Measurements from ENCODE around the gene TRIM27.
"Not testable (repeated sequence)": the region's sequence is repeated elsewhere in the genome, so short reads cannot be mapped to it uniquely, and the experiment has no call there.

The TRIM27 gene

DNA sequence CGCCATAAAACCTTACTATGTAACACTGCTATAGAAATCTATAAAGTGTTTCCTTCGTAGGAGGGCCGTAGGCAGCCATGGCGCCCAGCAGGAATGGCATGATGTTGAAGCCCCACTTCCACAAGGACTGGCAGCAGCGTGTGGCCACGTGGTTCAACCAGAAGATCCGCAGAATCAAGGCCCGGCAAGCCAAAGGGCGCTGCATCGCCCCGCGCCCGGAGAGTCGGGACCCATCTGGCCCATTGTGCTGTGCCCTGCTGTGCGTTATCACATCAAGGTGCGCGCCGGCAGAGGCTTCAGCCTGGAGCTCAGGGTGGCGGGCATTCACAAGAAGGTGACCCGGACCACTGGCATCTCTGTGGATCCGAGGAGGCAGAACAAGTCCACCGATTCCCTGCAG, 62.4 kb downstream of the TRIM27 start:
- no peak for TF ChIP-seq EZH2 (IDR thresholded peaks at IDR 0.05; ENCODE audit: borderline replicate concordance, low read depth, low read length, severe bottlenecking)
- TF ChIP-seq, protein P1, sequence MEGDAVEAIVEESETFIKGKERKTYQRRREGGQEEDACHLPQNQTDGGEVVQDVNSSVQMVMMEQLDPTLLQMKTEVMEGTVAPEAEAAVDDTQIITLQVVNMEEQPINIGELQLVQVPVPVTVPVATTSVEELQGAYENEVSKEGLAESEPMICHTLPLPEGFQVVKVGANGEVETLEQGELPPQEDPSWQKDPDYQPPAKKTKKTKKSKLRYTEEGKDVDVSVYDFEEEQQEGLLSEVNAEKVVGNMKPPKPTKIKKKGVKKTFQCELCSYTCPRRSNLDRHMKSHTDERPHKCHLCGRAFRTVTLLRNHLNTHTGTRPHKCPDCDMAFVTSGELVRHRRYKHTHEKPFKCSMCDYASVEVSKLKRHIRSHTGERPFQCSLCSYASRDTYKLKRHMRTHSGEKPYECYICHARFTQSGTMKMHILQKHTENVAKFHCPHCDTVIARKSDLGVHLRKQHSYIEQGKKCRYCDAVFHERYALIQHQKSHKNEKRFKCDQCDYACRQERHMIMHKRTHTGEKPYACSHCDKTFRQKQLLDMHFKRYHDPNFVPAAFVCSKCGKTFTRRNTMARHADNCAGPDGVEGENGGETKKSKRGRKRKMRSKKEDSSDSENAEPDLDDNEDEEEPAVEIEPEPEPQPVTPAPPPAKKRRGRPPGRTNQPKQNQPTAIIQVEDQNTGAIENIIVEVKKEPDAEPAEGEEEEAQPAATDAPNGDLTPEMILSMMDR (IDR thresholded peaks at IDR 0.05; ENCODE audit: borderline replicate concordance, extremely low read depth, low read length, poor library complexity, severe bottlenecking) = no peak
- Histone ChIP-seq H3K9ac (ENCODE audit: low read depth, low read length) (no peak overlapping the region), H3K36me3 (ENCODE audit: insufficient read depth, low read length) (no peaks in the 10 kb centered on the region), H4K20me1 (ENCODE audit: insufficient read depth, low read length) (no peaks in the 10 kb centered on the region), H3K9me3 (ENCODE audit: insufficient read depth, low read length, severe bottlenecking) (peaks cover 3% of the 10 kb centered on the region), H3K4me3 (ENCODE audit: low read depth in 1 of 2, low read length in 2 of 2) (no peak overlapping the region), H3K79me2 (ENCODE audit: insufficient read depth, low read length) (no peaks in the 10 kb centered on the region), H3K27ac (ENCODE audit: low read length) (no peak overlapping the region), H2AFZ (ENCODE audit: low read depth, low read length) (no peak overlapping the region), H3K4me1 (ENCODE audit: insufficient read depth, low read length) (peaks cover 32% of the 10 kb centered on the region), H3K27me3 (ENCODE audit: insufficient read depth, low read length, poor library complexity) (no peaks in the 10 kb centered on the region), H3K4me2 (ENCODE audit: insufficient read depth, low read length) (no peak overlapping the region)
- ATAC-seq (ENCODE audit: insufficient read depth, low read depth) (no peak), DNase-seq (no peak)

DNA sequence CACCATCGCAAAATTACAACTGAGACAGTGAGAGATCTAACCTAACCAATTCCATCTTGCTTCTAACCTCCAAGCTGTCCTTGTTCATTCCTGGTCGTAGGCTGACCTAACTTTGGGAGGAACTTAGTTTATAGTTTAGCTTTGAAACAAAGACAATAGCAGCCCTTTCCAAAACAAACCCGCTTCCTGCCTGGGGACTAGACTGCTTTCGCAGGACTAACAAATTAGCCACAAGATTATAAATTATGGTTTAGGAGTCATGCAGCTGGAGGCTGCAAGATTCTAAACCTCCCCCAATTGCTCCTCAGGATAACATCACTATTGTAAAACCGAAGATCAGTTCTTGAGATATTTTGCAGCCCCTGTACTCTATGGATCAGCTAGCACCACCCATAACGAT, 63.2 kb downstream of the TRIM27 start:
- DNase-seq (no peak), ATAC-seq (ENCODE audit: insufficient read depth, low read depth) (no peak)
- Histone ChIP-seq H3K27me3 (ENCODE audit: insufficient read depth, low read length, poor library complexity) (no peaks in the 10 kb centered on the region), H3K79me2 (ENCODE audit: insufficient read depth, low read length) (no peaks in the 10 kb centered on the region), H3K9ac (ENCODE audit: low read depth, low read length) (no peak overlapping the region), H3K9me3 (ENCODE audit: insufficient read depth, low read length, severe bottlenecking) (peaks cover under 1% of the 10 kb centered on the region), H3K4me1 (ENCODE audit: insufficient read depth, low read length) (peaks cover 27% of the 10 kb centered on the region), H3K4me2 (ENCODE audit: insufficient read depth, low read length) (no peak overlapping the region), H3K4me3 (ENCODE audit: low read depth in 1 of 2, low read length in 2 of 2) (no peak overlapping the region), H2AFZ (ENCODE audit: low read depth, low read length) (no peak overlapping the region), H3K36me3 (ENCODE audit: insufficient read depth, low read length) (no peaks in the 10 kb centered on the region), H4K20me1 (ENCODE audit: insufficient read depth, low read length) (no peaks in the 10 kb centered on the region), H3K27ac (ENCODE audit: low read length) (no peak overlapping the region)
- no peak for TF ChIP-seq EZH2 (IDR thresholded peaks at IDR 0.05; ENCODE audit: borderline replicate concordance, low read depth, low read length, severe bottlenecking)
- TF ChIP-seq, protein P1 (IDR thresholded peaks at IDR 0.05; ENCODE audit: borderline replicate concordance, extremely low read depth, low read length, poor library complexity, severe bottlenecking) = no peak

DNA sequence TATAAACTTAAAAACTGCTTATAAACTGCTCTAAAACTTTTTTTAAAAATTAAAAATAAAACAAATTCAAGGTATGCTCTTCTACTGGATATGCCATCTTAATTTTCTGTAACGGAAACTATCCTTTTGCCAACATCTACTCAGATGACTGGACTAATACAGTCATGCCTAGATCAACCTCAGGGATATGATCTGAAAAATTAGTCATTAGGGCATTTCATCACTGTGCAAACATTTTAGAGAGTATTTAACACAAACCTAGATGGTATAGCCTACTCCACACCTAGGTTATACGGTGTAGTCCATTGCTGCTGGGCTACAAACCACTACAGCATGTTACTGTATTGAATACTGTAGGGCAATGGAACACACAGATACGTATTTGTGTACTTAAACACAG, 64.8 kb downstream of the TRIM27 start:
- no peak overlapping the region for H3K27ac ChIP-seq (ENCODE audit: low read length)
- no peaks in the 10 kb centered on the region for H4K20me1 ChIP-seq (ENCODE audit: insufficient read depth, low read length)
- no peaks in the 10 kb centered on the region for H3K9me3 ChIP-seq (ENCODE audit: insufficient read depth, low read length, severe bottlenecking)
- no peak for ATAC-seq (ENCODE audit: insufficient read depth, low read depth)
- H3K36me3 ChIP-seq (ENCODE audit: insufficient read depth, low read length) = no peaks in the 10 kb centered on the region
- H2AFZ ChIP-seq (ENCODE audit: low read depth, low read length) = no peak overlapping the region
- H3K4me2 ChIP-seq (ENCODE audit: insufficient read depth, low read length) = no peak overlapping the region
- H3K27me3 ChIP-seq (ENCODE audit: insufficient read depth, low read length, poor library complexity) = no peaks in the 10 kb centered on the region
- no peak overlapping the region for H3K4me3 ChIP-seq (ENCODE audit: low read depth in 1 of 2, low read length in 2 of 2)
- TF ChIP-seq EZH2 (IDR thresholded peaks at IDR 0.05; ENCODE audit: borderline replicate concordance, low read depth, low read length, severe bottlenecking) = no peak
- TF ChIP-seq, protein P1 (IDR thresholded peaks at IDR 0.05; ENCODE audit: borderline replicate concordance, extremely low read depth, low read length, poor library complexity, severe bottlenecking) = no peak
- DNase-seq = no peak
- H3K9ac ChIP-seq (ENCODE audit: low read depth, low read length) = no peak overlapping the region
- H3K4me1 ChIP-seq (ENCODE audit: insufficient read depth, low read length) = peaks cover 12% of the 10 kb centered on the region
- no peaks in the 10 kb centered on the region for H3K79me2 ChIP-seq (ENCODE audit: insufficient read depth, low read length)

DNA sequence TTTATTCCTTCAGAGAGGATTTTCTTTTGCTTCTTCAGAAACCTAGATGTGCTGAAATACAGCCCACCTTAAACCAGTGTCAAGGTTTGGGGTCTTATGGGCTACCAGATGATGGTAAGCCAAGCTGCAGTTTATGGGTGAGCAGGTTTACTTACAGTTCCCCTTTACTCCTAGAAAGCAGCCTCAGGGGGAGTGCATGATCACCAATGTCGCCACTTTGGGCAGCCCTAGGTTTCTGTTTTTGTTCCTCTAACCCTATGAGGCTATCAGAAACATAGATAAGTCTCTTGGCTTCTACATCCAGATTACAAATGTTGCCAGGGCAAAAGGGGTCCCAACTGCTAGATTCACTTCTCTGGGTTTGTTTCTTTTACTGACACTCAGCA, 67.2 kb downstream of the TRIM27 start:
- H3K4me1 ChIP-seq (ENCODE audit: insufficient read depth, low read length) = no peaks in the 10 kb centered on the region
- no peak overlapping the region for H3K9ac ChIP-seq (ENCODE audit: low read depth, low read length)
- no peak for TF ChIP-seq EZH2 (IDR thresholded peaks at IDR 0.05; ENCODE audit: borderline replicate concordance, low read depth, low read length, severe bottlenecking)
- TF ChIP-seq, protein P1 (IDR thresholded peaks at IDR 0.05; ENCODE audit: borderline replicate concordance, extremely low read depth, low read length, poor library complexity, severe bottlenecking) = no peak
- H3K27me3 ChIP-seq (ENCODE audit: insufficient read depth, low read length, poor library complexity) = no peaks in the 10 kb centered on the region
- no peak overlapping the region for H3K4me3 ChIP-seq (ENCODE audit: low read depth in 1 of 2, low read length in 2 of 2)
- no peaks in the 10 kb centered on the region for H3K9me3 ChIP-seq (ENCODE audit: insufficient read depth, low read length, severe bottlenecking)
- DNase-seq (no peak), ATAC-seq (ENCODE audit: insufficient read depth, low read depth) (no peak)
- H3K27ac ChIP-seq (ENCODE audit: low read length) = no peak overlapping the region
- no peaks in the 10 kb centered on the region for H3K79me2 ChIP-seq (ENCODE audit: insufficient read depth, low read length)
- no peak overlapping the region for H3K4me2 ChIP-seq (ENCODE audit: insufficient read depth, low read length)
- no peak overlapping the region for H2AFZ ChIP-seq (ENCODE audit: low read depth, low read length)
- H3K36me3 ChIP-seq (ENCODE audit: insufficient read depth, low read length) = no peaks in the 10 kb centered on the region
- H4K20me1 ChIP-seq (ENCODE audit: insufficient read depth, low read length) = no peaks in the 10 kb centered on the region

DNA sequence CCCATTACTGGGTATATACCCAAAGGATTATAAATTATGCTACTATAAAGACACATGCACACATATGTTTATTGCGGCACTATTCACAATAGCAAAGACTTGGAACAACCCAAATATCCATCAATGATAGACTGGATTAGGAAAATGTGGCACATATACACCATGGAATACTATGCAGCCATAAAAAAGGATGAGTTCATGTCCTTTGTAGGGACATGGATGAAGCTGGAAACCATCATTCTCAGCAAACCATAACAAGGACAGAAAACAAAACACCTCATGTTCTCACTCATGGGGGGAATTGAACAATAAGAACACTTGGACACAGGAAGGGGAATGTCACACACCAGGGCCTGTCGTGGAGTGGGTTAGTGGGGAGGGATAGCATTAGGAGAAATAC, 69.4 kb downstream of the TRIM27 start:
- not testable (repeated sequence) for ATAC-seq (ENCODE audit: insufficient read depth, low read depth); H3K36me3 ChIP-seq (ENCODE audit: insufficient read depth, low read length); H3K9me3 ChIP-seq (ENCODE audit: insufficient read depth, low read length, severe bottlenecking); DNase-seq; H4K20me1 ChIP-seq (ENCODE audit: insufficient read depth, low read length); H3K4me3 ChIP-seq (ENCODE audit: low read depth in 1 of 2, low read length in 2 of 2); H3K27ac ChIP-seq (ENCODE audit: low read length); H3K4me1 ChIP-seq (ENCODE audit: insufficient read depth, low read length); H3K79me2 ChIP-seq (ENCODE audit: insufficient read depth, low read length); H3K9ac ChIP-seq (ENCODE audit: low read depth, low read length); H3K27me3 ChIP-seq (ENCODE audit: insufficient read depth, low read length, poor library complexity); H2AFZ ChIP-seq (ENCODE audit: low read depth, low read length); H3K4me2 ChIP-seq (ENCODE audit: insufficient read depth, low read length)
